Esophagus squamous epithelium (tissue), 4 donors: ENCODE measurements around the gene SLC7A7.

Experiments
- POLR2A ChIP-seq, 4 donors: fragments of 450-650 bp; IDR thresholded peaks; one replicate each; pipeline ENCODE4 v1.6.1; 2017; ENCODE audit warnings: antibody characterized with exemption in 4 of 4, mild to moderate bottlenecking in 4 of 4, moderate library complexity in 3 of 4
- TF ChIP-seq, protein P1 (sequence below), 6 experiments: fragments of 450-650 bp in 4 of 6; fragments of 200-600 bp in 2 of 6; sonication (generic) in 2 of 6; IDR thresholded peaks; one replicate each; pipeline ENCODE4 v1.5.1; 2016 to 2019; ENCODE audit warnings: antibody characterized with exemption in 6 of 6, mild to moderate bottlenecking in 4 of 6, moderate library complexity in 4 of 6

- no peak for TF ChIP-seq POLR2A (IDR thresholded peaks at IDR 0.05)
- TF ChIP-seq, protein P1, sequence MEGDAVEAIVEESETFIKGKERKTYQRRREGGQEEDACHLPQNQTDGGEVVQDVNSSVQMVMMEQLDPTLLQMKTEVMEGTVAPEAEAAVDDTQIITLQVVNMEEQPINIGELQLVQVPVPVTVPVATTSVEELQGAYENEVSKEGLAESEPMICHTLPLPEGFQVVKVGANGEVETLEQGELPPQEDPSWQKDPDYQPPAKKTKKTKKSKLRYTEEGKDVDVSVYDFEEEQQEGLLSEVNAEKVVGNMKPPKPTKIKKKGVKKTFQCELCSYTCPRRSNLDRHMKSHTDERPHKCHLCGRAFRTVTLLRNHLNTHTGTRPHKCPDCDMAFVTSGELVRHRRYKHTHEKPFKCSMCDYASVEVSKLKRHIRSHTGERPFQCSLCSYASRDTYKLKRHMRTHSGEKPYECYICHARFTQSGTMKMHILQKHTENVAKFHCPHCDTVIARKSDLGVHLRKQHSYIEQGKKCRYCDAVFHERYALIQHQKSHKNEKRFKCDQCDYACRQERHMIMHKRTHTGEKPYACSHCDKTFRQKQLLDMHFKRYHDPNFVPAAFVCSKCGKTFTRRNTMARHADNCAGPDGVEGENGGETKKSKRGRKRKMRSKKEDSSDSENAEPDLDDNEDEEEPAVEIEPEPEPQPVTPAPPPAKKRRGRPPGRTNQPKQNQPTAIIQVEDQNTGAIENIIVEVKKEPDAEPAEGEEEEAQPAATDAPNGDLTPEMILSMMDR (IDR thresholded peaks at IDR 0.05) = no peak
Measured at GRCh38 chr14:22786685-22787084, 28.6 kb downstream of the SLC7A7 start.
